NCI-H2081 treated with DMSO at 0.1 percent for 48 hours (cell line): ENCODE results near the gene PLA2G7.
"Not testable (repeated sequence)": the region's sequence is repeated elsewhere in the genome, so short reads cannot be mapped to it uniquely, and the experiment has no call there.

Experiments used
- DNase-seq: peaks from one replicate; lab custom pipeline; 2025; lab: John Stamatoyannopoulos, UW

The PLA2G7 gene

DNA sequence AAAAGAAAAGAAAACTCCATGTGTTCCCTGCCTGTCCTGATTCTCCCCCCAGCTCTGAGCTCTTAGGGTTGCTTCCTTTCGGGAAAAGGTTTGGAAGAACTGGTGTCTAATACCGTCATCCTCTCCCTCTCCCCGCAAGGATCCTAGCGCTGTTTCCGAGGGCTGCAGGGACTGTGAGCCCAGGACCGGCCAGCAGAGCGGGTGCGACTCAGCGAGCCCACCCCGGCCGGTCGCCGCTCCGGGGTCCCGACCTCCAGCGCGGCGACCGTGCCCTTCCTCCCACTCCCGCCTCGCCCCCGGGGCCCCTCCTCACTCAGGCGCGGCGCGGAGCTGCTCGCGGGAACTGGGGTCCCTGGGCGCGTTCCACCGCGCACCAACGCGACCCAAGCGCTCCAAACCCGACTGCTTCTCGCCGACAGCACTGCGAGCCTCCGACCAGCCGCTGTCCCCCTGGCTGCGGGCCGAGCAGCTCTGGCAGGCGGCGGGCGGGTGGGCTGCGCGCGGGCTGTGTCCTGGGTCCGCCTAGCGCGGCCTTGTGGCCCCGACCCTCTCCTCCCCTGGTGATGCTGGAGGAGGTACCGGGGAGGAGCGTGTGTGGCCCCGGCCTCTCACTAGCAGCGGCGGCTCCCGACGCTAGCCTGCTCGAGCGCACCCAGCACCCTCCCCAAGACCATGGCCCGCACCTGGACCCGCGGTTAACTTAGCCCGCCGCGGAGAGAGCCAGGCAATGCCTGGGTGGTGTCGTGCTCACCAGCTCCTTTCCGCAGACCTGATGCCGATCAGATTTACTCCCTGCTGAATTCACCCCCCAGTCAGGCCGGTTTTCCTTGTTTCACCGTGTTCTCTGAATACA is at the start of gene PLA2G7:
Gene PLA2G7 (minus strand): TSS at position 509 of the 853 bp plus-strand sequence. CDS start 12,484 bp downstream, outside the sequence.
- DNase-seq: no peak

DNA sequence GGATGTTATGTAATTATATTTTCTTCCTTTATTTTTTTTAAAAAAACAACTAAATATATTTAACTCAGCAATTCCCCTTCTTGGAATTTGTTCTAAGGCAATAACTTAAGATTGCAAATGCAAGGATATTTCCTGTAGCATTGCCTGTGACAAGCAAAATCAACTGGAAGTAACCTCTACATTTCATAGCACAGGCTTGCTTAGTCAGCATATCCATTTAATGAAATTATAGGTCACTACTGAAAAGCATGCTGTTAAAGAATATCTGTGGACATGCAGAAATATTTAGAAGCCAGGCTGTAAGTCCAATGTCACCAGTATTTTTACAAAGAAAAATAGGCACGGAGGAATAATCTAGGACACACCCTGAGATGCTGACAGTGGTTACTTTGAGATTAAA is 49.4 kb upstream of the PLA2G7 start:
- no peak for DNase-seq

DNA sequence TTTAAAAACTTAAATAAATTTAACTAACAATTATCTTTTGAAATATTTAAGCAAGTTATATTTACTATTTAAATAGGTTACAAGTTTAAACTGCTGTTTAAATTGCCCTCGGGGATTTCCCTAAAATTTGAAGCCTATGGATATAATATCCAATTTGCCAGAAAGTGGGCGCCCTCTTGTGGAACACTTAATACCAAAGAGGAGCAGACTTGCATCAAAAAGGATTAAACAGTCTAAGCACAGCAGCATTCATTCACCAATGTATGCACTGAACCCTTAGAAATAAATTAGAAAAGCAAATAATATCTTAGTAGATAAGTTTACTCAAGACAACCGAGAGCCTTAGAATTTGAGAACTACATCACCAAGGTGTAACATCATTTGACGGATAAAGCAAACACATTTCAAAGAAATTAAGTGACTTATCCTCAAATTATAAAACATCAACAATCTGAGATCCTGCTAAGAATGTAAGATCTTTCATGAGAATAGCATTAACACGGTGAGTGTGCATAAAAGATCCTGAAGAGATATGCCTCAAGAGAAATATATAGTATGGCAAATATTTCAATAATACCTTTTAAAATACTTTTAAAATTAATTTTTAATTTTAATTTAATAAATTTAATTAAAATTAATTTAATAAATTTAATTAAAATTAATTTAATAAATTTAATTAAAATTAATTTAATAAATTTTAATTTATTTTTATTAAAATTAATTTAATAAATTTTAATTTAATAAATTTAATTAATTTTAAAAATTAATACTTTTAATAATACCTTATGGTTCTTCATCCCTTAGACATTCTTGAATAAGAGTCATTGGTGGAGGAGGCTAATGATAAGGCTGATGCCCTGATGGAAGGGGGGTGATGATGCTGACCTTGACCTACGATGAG is 46.6 kb upstream of the PLA2G7 start:
- DNase-seq: no peak

DNA sequence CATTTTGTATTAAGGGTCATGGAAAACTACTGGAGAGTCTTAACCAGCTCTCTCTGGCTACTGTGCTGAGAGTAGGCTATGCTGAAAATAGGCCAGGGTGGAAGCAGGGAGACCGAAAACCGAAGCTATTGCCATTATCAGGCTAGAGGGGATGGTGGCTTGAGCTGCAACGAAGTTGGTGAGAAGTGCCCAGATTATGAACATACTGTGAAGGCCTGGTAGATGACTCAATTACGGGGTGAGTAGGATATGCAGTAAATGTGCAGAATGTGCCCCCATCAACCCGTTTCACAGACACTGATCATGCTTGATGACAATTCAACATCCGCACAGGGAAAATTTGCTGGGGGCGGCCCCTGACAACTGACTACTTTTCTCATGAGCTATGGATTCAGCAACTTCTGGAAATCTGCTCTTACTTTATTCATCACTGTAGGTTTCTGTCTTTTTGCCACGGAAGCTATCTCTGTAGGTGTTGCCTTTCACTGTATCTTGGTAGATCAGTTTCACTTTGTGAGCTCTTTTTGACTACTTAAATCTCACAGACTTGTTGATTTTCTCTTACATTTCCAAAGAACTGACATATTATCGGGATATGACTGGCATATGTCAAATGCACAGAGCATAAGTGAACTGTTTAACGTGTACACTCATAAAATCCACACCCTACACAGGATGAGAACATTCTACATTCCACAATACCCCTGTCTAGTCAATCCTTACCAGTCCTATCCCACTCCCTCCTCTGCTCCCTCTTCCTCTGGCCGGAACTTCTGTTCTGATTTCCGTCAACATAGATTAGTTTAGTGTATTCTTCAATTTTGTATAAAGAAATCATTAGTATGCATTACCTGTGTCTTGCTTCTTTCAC is 42.5 kb upstream of the PLA2G7 start:
- no peak for DNase-seq

DNA sequence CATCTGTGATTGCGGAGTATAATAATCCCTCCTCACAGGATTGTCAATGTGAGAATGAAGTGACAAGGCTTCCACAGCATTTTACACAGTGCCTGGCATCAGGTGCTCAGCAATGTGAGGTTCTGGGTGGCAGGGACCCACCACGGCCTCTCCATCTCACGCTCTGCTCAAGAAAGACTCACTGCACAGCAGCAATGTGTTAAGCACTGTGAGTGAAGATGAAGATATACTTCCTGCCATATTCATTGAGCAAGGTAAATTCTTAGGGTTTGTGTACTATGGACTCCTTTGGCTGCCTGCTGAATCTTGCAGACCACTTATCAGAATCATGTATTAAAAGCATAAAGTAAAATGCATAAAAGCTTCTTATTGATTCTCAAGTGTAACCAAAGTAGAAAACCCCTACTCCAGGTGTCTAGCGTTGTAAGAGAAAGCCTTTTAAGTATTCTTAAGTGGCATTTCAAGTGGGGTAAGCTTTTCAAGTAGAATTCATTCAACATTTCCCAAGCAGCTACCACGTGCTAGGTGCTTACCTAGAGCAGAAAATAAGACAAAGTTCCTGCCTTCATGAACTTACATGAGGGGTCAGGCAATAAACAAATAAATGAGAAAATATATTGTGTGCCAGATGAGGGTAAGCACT is 41.0 kb upstream of the PLA2G7 start:
- DNase-seq: no peak

DNA sequence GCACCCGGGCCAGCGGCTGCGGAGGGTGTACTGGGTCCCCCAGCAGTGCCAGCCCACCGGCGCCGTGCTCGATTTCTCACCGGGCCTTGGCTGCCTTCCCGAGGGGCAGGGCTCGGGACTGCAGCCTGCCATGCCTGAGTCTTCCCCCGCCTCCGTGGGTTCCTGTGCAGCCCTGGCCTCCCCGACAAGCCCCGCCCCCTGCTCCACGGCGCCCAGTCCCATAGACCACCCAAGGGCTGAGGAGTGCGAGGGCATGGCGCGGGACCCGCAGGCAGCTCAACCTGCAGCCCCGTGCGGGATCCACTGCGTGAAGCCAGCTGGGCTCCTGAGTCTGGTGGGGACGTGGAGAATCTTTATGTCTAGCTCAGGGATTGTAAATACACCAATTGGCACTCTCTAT is 39.6 kb upstream of the PLA2G7 start:
- not testable (repeated sequence) for DNase-seq

DNA sequence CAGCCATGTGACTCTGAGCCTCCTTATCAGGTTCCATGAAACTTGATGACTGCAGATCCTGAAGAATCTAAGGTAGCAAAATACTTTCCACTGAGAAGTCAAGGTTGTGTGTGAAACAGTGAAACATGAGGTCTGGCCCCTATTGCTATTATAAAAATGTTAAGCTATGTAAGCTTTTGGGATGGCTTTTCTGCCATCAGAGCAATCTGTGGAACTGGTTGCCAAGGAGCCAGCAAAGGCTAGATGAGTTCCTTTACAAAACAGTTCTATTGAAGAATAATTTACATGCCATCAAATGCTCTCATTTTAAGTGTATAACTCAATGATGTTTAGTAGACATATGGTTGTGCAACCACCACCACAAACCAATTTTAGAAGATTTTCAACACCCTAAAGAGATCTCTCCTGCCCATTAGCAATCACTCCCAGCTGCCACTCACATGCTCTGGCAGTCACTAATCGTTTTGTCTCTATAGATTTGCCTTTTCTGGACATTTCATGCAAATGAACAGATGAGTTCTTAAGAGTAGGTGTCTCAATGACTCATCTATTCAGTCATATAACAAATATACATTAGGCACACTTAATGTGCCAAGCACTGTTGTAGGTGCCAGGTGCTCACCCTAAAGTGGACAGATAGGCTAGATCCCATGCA is 38.2 kb upstream of the PLA2G7 start:
- no peak for DNase-seq

DNA sequence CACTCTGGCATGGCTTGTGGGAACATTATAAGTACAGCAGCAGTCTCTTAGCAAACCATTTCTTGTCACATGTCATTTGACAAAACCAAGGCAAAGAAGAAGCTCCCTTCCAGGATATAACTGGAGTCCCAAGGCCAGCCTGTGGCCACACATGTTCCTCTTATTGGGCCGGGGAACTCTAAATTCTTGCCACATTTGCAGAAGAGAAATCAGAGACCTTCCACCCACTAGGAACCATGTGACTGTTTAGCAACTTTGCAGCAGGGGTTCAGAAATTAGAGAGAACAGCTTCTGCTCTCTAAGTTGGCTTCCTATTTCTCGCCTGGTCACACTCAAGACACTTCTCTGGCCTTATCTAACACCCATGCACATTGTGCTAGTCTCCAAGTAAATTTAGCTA is 37.6 kb upstream of the PLA2G7 start:
- no peak for DNase-seq

DNA sequence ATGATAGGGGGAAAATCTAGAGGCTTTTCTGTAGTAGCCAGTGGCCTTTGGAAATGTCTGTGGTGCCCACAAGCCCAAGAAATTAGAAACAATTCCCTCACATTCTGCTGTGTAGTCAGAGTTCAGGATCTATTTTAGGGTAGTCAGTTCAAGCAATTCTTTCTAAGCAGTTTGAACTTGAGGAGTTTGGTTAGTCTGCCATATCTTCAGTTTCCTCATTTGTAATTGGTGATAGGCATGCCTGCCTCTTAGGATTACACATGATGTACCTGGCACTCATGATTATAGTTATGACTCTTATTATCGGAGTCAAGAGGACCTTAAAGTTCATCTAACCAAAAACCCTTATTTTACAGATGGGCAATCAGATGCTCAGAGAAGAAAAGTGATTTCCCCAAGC is 36.8 kb upstream of the PLA2G7 start:
- DNase-seq: no peak

DNA sequence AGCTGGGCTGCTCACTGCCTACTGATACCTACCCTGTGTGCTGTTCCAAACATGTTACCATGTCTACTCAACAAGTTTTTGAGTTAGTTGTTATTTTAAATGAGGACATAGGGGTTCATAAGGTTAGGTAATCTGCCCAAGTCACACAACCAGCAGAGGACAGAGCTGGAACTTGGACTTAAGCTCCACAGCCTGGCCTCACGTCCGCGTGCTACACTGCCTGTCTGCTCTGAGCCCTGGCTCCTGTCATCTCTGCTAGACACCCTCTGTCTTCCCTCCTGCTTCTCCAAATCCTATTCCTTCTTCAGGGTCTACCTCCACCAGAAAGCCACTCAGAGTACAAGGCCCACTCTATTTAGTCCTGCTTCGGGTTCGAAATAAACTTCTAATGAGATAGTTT is 29.8 kb upstream of the PLA2G7 start:
- DNase-seq: no peak

DNA sequence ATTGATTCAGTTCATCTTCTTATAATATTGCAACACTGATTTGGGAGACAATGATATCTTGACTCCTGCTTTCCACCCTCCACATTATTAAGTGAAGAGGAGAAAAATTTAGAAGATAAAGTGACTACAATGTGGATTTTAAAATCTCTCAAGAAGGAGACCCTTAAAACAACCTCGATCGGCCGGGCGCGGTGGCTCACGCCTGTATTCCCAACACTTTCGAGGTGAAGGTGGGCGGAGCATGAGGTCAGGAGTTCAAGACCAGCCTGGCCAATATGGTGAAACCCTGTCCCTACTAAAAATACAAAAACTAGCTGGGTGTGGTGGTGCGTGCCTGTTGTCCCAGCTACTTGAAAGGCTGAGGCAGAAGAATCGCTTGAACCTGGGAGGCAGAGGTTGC is 29.1 kb upstream of the PLA2G7 start:
- DNase-seq: not testable (repeated sequence)

DNA sequence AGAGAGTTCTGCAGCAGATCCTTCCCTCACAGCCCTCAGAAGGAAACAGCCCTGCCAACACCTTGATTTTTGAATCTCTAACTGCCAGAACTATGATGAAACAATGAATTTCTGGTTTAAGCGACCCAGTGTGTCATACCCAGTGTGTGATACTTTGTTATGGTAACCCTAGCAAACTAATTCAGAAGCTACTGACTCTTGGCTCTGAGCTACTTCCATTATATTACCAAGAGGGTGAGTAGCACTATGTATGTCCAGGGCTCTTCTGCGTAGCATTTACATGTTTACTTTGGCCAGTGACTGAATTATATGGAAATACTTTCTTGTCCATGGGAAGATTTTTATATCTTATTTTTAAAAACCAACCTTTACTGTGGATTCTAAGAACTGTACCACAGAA is 28.3 kb upstream of the PLA2G7 start:
- DNase-seq: no peak

DNA sequence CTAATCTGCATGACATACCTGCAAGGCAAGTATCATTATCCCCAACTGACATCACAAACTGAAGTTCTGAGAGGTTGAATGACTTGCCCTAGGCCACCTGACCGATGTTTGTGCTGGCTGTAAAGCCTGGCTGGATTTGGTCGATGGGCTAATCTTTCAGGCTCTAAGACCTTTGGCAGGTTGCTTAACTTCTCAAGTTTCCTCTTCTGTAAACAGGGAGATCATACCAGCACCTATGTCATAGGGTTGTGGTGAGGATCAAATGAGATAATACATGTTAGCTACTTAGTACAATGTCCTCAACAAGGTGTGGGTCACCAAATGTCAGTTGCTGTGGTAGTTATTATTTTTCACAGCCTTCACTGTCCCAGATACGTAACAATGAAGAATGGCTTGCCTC is 25.8 kb upstream of the PLA2G7 start:
- no peak for DNase-seq

DNA sequence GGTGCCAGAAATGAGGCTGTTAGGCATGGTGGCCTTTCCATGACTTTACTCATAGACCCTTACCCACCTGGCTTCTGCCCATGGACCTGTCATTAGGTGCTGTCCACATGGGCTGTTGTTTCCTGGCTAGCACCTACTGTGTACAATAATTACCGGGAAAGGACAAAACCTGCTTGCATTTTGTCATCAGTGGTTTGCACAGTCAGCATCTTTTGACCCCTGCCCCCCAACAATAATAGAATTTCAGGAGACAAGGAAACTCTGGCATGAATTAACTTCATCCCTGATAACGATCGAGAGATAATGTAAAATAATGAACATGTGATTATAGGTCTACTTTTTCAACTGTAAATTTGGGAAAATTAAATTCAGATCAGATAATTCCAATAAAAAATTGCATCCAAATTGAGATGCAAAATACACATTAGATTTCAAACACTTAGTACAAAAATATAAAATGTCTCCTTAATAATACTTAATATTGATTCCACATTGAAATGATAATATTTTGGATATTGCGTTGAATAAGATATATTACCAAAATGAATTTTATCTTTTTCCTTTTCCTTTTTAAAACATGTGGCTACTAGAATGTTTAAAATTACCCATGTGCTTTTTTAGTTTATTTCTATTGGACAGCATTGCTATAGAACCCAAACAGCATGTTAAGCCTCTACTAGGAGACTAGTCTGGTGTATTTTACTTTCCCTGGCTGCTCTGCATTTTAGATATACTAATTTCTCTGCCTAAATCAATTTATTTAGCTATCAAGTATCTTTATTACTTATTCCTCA is 24.0 kb upstream of the PLA2G7 start:
- no peak for DNase-seq

DNA sequence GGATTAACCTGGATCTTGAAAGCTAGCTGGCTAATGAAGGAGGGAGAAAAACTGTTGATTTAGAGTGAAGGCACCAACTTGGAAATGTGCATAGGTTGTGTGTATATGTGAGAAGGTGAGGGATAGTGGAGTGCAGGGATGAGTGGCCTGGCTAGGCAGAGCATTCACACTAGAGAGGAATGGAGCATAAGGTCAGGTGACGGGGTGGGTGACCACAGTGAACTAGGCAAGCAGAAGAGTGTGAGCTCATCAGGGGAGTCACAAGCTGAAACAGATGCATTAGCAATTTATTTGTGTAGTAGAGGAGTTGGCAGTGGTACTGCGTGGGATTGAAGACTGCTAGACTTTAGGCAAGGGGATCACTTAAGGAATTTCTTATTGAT is 22.0 kb upstream of the PLA2G7 start:
- no peak for DNase-seq

DNA sequence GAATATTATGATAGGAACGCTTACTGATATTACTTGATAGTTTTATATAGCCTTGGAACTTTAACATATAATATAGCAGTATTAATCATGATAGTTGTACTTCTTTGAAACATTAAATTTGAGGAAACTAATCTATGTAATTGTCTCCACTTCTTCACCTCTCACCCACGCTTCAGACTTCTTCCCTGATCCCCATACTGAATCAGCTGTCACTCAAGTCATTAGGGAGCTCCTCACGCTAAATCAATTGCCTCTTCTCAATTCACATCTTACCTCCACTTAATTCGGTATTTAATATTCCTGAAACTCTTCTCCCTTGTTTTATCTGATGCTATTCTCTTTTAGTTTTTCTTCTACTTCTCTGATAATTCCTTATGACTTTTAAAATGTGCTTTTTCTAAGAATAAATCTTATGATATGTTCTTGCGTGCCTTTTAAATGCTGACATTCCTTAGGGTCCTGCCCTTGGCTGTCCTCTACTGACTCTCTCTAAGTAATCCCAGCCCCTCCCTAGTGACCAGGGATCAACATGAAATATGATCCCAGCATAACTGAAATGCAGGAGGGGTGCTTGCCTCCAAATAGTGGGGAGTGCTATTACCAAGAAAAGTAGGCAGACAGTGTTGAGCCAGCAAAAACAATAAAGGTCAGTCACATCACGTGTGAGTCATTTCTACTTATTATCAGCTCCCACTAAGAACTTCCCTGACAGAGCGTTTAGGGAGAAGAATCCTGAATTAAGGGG is 21.5 kb upstream of the PLA2G7 start:
- DNase-seq: no peak

DNA sequence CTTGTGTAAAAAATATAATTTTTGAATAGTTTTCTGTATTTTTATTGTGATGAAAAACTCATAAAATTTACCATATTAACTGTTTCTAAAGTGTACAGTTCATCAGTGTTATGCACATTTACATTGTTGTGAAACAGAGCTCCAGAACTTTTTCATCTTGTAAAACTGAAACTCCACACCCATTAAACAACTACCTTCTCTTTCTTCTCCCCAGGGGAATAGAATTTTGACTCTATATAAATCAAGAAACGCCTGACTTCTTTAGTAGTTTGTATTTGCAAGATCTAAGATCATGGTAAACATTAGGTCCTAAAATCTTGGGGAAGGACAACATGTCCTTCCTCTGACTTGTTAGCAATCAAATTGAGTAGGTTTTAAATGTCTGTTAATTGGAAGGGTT is 20.7 kb upstream of the PLA2G7 start:
- no peak for DNase-seq

DNA sequence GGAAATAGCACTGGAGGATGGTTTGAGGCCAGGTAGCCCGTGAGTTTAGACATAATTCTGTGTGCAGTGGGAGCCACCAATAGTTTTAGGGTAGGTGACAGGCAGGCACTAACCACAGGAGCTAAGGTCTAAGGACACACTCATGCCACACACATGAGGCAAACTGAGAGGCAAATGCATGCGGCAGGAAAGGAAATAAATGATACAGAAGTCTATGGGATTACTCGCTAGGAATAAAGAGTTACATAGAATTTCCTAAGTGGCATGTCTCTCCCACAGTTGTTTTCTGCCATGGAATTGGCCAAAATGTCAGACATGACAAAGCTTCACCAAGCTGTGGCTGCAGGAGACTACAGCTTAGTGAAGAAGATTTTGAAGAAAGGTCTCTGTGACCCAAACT is 16.5 kb upstream of the PLA2G7 start:
- no peak for DNase-seq

DNA sequence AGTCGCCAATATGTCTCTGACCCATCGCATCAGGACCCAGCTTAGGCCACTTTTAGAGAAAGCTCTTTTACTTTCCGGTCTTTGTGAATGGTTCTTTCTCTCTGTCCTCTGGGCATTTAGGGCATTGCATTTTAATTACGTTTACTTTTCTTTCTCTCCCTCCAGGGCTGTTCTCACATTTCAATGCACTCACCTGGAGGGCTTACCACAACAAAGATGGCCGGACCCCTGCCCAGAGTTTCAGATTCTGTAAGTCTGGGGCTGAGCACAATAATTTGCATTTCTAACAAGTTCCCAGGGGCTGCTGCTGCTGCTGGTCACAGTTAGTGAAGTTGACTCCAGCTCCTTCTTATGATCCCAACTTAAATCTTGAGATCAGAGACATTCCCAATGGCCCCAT is 14.6 kb upstream of the PLA2G7 start:
- DNase-seq: no peak
